ENCODE measurements around the gene XRCC6.

DNA sequence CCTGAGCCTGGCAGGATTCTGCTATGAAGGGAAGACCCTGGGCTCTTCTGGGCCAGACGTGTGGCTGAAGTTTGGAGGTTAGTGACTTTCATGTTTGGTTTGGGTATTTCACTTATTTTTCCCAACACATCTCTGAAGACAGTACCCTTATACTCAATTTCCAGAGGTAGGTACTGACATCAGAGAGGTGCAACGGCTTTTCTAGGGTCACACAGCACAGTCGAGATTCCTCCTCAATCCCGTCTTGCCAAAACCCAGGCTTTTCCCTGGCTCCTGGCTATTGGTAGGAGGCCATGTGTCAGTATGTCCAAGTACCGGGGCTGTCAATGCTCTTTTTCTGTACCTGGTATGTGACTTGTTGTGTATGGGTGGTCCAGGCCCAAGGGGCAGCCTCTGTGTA, 25.4 kb upstream of the XRCC6 start:
- TF ChIP-seq STAT5B (CRISPR knock-in tag; IDR thresholded peaks at IDR 0.05) = no peak
- no peak for TF ChIP-seq RBM14 (IDR thresholded peaks at IDR 0.05; ENCODE audit: borderline replicate concordance, insufficient read depth, low read depth, low read length)
- no peak for TF ChIP-seq BHLHE40 (IDR thresholded peaks at IDR 0.05; ENCODE audit: low read length)
- TF ChIP-seq SP1 (CRISPR knock-in tag; IDR thresholded peaks at IDR 0.05) = no peak
- no peak for TF ChIP-seq GABPA (tag; conservative IDR thresholded peaks at IDR 0.05; ENCODE audit: low read depth)
- no peak for TF ChIP-seq ZNF23 (CRISPR knock-in tag; IDR thresholded peaks at IDR 0.05)
- no peak for TF ChIP-seq ZBTB8A (IDR thresholded peaks at IDR 0.05; ENCODE audit: partially characterized antibody)
- no peak for TF ChIP-seq SAFB2 (IDR thresholded peaks at IDR 0.05; ENCODE audit: borderline replicate concordance, low read depth, low read length, severe bottlenecking)
- TF ChIP-seq, protein P1, sequence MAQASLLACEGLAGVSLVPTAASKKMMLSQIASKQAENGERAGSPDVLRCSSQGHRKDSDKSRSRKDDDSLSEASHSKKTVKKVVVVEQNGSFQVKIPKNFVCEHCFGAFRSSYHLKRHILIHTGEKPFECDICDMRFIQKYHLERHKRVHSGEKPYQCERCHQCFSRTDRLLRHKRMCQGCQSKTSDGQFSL (CRISPR knock-in tag; IDR thresholded peaks at IDR 0.05) = no peak
- TF ChIP-seq, protein P1 (tag; IDR thresholded peaks at IDR 0.05) = no peak
- TF ChIP-seq SMC3 (conservative IDR thresholded peaks at IDR 0.05; ENCODE audit: insufficient read depth, low read depth, low read length) = no peak
- 0 out of 2 replicates have a peak, but pooled peaks have one; percentile 12 for TF ChIP-seq POLR2A (conservative IDR thresholded peaks at IDR 0.05)
- TF ChIP-seq ZNF717 (CRISPR knock-in tag; IDR thresholded peaks at IDR 0.05) = no peak

All from K562 (cell line).